HG02759 (cell line): ENCODE measurements around the gene PKNOX2.

Experiments
- ATAC-seq: cut with Tn5 transposase; IDR thresholded peaks from one replicate; pipeline ENCODE4 v1.9.1; 2021; ENCODE audit warnings: mild to moderate bottlenecking, moderate library complexity; ENCODE audit not compliant: unreplicated experiment

Gene PKNOX2

DNA sequence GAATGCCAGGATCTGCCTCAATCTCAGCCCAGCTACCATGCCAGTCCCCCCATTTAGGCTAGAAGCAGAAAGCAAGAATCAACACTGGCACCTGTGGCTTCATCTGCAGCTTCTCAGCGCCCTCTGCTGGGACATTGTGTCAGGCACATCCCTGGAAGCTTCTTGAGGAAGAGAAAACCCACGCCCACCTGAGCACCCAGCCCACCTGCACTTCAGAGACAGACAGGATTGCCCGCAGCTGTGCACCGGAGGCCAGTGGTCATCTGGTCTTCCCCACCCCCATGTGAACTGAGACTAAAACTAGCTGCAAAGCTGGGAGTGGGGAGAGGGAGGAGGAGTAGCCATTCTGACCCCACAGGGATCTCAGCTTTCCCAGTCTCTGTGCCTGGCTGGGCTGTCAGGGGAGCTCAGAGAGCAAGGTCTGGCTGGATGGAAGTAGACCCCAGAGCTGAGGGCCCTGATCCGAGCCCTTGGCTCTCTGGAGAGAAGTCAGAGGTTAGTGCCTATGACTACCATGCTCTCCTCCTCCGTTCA lies 264.7 kb downstream of the PKNOX2 start:
- ATAC-seq, result peak; percentile 64

DNA sequence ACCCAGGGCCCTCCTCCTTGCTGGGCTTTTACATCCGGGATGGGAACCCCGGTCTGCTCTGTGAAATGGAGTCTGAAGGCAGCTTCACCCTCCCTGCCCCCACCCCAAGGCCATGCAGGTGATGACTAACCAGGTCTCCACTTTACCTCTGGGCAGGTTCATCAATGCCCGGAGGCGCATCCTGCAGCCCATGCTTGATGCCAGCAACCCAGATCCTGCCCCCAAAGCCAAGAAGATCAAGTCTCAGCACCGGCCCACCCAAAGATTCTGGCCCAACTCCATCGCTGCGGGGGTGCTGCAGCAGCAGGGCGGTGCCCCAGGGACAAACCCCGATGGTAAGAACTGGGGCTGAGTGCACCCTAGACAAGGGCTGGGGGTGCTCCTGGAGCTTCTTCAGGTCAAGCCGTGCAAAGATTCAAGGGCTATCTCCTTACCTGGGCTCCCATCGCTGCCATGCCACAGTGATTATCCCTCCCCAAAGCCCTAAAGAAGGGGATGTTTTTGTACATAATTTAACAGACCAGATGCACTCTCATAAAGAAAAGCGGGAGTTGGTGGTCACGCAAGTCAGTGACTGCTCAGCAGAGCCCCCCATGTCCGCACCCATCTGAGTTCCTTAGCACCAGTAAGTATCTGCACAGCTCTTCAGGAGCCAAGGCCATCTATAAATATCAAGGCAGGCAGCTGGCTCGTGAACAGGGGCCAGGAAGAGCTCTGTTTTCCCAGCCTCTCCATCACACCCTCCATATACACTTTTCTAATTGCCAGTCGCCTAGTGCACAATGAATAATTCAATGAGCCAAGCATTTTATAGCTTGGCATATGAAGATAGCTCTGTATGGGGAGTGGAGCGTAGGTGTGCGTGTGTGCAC lies 265.5 kb downstream of the PKNOX2 start:
- ATAC-seq, result no peak

- no peak for ATAC-seq
Measured at GRCh38 chr11:125431009-125431408, 266.5 kb downstream of the PKNOX2 start.

GRCh38 chr11:125431481-125431880 lies 266.9 kb downstream of the PKNOX2 start:
- ATAC-seq, result no peak

- ATAC-seq, result peak; percentile 59
Measured at GRCh38 chr11:125433454-125434121, 269.0 kb downstream of the PKNOX2 start.

GRCh38 chr11:125435461-125436238 lies 271.1 kb downstream of the PKNOX2 start:
- no peak for ATAC-seq

DNA sequence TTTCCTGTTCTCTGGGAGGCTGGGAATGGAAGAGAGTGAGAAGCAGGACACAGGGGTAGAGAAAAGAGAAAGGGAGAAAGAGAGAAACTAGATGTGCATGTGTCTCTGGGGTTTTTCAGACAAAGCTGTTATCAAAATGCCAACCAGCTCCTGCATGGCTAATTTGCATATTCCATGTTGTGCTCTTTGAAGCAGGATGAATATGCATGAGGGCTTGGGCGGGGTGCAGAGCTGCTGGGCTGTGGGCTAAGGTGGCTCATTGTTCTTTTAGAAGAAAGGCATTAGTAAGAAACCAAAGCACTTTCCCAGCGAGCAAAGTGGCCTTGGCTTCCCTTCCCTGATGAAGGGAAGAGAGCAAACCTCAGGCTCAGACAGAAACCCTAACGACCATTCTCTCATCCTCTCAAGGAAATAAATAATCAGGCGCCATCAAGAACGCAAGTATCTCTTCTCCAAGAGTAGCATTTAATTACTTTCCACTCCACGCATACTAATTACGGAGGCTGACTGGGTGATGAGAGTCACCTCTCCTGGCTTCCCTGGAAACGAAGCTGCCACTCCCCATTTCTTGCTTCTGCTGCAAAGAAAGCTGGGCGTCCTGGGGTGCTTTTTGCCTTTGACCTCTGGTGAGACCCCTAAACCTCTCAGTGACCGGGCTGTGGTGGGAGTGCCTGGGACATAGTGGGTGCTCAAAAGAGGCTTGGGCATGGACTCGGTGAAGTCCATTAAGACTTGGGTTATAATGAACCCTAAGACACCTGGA lies 277.3 kb downstream of the PKNOX2 start:
- ATAC-seq, result no peak

- no peak for ATAC-seq
Measured at GRCh38 chr11:125442946-125443345, 278.4 kb downstream of the PKNOX2 start.

GRCh38 chr11:125443767-125444311 lies 279.3 kb downstream of the PKNOX2 start:
- no peak for ATAC-seq

DNA sequence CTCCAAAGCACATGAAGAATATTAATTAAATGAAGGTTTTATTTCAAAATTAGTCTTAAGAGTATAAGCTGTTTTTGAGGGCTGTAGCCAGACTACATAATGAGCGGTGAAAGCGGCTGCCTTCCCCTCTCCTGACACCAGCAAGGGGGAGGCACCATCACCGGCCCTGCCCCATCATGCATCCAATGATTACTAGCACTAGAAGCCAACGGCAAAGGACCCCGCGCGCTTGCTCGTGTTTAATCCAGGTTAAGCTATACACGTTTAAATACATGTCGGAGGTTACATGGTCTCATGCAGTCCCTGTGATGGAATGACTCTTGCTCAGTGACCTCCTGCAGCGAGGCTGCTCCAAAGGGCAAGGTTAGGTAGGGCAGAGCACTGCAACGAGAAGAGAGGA lies 281.2 kb downstream of the PKNOX2 start:
- ATAC-seq, result no peak

DNA sequence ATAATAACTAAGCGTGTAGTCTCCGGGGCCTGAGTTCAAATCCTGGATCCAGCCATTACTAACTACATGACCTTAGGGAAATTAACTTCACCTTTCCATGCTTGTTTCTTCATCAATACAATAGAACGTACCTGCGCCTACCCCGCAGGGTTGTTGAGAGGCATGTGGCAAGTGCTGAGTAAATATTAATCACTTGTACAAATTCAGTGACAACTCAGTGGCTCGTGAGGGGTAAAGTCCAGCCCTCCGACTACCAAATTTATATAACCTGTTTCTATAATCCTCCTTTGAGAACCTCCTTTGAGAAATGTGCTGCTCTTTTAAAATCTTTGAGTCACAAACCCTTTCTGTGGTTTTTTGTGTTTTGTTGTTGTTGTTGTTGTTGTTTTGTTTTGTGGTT lies 281.7 kb downstream of the PKNOX2 start:
- no peak for ATAC-seq

DNA sequence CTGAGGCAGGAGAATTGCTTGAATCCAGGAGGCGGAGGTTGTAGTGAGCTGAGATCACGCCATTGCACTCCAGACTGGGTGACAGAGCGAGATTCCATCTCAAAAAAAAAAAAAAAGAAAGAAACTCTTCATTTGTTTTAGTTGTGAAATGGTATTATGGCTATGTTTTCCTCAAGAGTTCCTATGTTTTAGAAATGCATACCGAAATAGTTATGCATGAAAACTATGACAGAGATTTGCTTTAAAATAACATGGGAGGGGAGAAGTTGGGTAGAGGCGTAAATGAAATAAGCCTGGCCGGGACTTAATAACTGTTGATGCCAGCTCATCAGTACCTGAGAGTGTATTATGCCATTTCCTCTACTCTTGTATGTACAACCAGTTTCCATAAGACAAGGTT lies 283.2 kb downstream of the PKNOX2 start:
- ATAC-seq, result no peak

DNA sequence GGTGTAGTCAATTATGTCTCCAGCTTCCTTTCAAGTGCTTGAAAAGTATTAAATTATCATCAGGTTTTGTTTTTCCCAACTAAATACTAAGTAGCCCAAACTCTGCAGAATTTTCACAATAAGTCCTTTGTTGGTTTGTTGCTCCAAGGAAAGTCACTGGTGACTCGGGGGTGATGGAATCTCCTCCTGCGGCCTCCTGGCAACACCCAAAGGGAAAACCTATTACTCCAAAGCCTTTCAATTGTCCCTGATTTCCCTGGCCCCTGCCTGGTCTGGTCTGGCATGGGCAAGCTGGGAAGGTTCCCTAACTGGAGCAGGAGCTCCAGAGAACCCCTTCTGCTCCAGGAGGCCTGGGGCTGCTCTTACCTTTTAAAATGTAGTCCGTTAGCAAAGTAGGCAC lies 283.6 kb downstream of the PKNOX2 start:
- ATAC-seq, result no peak

DNA sequence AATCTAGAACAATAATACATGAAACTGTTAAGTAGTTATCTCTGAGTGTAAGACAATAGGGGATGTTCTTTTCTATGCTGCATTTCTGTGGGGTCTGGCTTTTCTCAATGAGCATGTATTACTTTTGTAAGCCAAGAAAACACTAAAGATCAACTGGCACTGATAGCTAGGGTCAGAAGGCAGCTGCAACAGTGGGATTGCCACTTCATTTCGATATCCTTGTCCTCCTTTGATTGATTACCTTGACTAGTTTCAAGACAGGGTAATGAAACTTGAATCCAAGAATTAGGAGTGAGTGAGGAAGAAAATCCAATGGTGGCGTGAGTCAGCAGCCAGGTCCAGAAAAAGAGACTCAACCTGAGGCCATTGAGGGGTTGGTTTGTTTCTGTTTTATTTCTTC lies 285.0 kb downstream of the PKNOX2 start:
- ATAC-seq, result no peak

DNA sequence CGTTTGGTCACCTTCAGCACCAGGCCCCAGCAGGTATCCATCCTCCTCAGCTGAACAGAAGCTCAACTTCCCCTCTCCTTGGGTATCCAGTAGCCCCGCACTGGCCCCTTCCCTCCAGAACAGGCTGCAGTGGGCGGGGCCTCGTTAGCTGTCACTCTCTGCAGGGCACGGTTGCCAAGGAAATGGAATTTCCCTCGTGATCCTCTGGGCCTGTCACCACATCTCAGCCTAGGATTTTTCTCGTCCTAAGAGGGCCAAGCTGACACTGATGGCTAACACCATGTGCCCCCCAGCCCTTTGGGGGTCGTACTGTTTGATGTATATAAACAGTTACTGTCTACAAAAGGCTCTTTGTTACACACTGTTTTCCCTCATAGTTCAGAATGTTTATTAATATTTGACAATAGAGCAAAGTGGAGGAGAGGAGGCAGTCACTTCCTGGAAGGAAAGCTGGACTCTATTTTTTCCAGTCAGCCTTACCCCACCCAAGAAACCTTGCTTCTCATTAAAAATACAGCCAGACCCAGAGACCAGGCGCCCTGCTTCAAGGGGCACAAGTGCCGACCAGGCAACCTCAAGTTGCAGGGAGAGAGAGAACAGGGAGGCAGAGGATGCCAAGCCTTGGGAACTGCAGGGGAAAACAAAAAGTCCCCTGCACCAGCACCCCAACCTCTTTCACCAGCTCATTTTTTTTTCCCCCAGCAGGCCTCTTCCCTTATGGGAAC lies 287.0 kb downstream of the PKNOX2 start:
- no peak for ATAC-seq

DNA sequence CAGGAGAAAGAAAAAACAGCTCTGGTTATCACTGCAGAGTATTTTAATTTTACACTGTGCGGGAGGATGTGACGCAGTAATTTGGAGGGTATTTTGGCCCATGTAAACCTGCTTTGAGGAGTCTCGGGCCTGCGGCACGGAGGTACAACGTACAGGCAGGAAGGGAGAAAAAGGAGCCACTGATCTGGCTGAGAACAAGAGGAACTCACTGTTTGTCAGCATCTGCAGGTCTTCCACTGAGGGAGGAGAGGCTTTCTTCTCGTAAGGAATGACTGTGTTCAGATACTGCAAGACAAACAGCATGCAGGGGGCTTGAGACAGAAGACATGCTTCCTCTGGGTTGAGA lies 287.5 kb downstream of the PKNOX2 start:
- no peak for ATAC-seq

GRCh38 chr11:125454047-125454446 lies 289.5 kb downstream of the PKNOX2 start:
- no peak for ATAC-seq

GRCh38 chr11:125455851-125456250 lies 291.3 kb downstream of the PKNOX2 start:
- ATAC-seq, result no peak

DNA sequence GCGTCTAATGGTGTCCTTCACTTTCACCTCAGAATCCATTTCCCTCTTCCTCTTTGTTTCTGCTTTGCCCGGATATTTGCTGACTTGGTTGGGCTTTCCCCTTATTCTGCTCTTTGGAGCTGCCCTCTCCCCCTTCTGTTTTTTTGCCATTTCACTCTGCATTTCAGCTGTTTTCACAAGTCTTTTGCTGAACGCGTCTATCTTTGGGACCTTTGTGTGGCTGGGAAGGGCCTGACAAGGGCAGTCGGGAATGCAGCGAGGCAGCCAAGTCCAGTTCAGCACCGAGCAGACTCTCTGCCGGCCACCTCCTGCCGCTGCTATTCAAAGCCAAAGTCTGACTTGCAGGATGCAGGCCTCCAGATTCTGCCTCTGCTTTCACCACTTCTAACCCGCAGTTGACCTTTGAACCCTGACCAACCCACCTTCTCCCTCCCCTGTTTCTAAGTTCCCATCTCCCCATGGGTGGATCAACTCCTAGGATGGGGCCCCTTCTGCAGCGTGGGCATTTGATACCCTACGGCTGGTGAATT lies 293.3 kb downstream of the PKNOX2 start:
- no peak for ATAC-seq
